OCI-LY3 (cell line): ENCODE results near the gene AP4M1.

Experiments used
- H2AFZ ChIP-seq: fragments of 200-600, 300-600 bp; shearing (Covaris generic); 2 replicates; pipeline ENCODE4 v1.6.0; 2014; ENCODE audit warnings: antibody characterized with exemption, low read depth, low read length
- H3K27ac ChIP-seq: fragments of 200-600, 300-600 bp; sonication (generic); 2 replicates; pipeline ENCODE4 v1.5.1; 2014; ENCODE audit warnings: mild to moderate bottlenecking, low read length, moderate library complexity, mixed read lengths
- H3K27me3 ChIP-seq: fragments of 200-600, 300-600 bp; sonication (generic); 2 replicates; pipeline ENCODE4 v1.6.1; 2014; ENCODE audit warnings: low read depth, low read length, mixed read lengths
- H3K36me3 ChIP-seq: fragments of 200-600, 300-600 bp; sonication (generic); replicated peaks from 2 replicates; pipeline ENCODE3; 2014; ENCODE audit warnings: low read depth, low read length, mixed read lengths
- H3K4me1 ChIP-seq: fragments of 300-600, 200-600 bp; sonication (generic); 2 replicates; pipeline ENCODE4 v1.6.1; 2014; ENCODE audit warnings: low read length, mixed read lengths
- H3K4me2 ChIP-seq: fragments of 200-600, 300-600 bp; sonication (generic); 2 replicates; pipeline ENCODE4 v1.6.1; 2014; ENCODE audit warnings: low read length, mixed read lengths
- H3K4me3 ChIP-seq: fragments of 300-600, 200-600 bp; sonication (generic); 2 replicates; pipeline ENCODE4 v1.5.1; 2014; ENCODE audit warnings: antibody characterized with exemption, mild to moderate bottlenecking, low read length, moderate library complexity
- H3K79me2 ChIP-seq: fragments of 300-600, 200-600 bp; shearing (Covaris generic); 2 replicates; pipeline ENCODE4 v1.6.1; 2014; ENCODE audit warnings: mild to moderate bottlenecking, low read length, mixed read lengths
- H3K9ac ChIP-seq: fragments of 300-600, 200-600 bp; shearing (Covaris generic); 2 replicates; pipeline ENCODE4 v1.6.0; 2014; ENCODE audit warnings: mild to moderate bottlenecking, low read length, moderate library complexity
- H3K9me3 ChIP-seq: fragments of 200-600, 300-600 bp; shearing (Covaris generic); 2 replicates; pipeline ENCODE4 v1.6.1; 2014; ENCODE audit warnings: low read length, mixed read lengths; ENCODE audit not compliant: insufficient read depth
- H4K20me1 ChIP-seq: fragments of 200-600, 300-600 bp; sonication (generic); 2 replicates; pipeline ENCODE4 v1.6.1; 2016; ENCODE audit warnings: low read length, mixed read lengths; ENCODE audit not compliant: insufficient read depth
- CTCF ChIP-seq: fragments of 200-600, 300-600 bp; sonication (generic); IDR thresholded peaks from 2 replicates; pipeline ENCODE4 v1.5.1; 2014; ENCODE audit warnings: antibody characterized with exemption, low read length, low read depth
- EZH2phosphoT487 ChIP-seq: fragments of 200-600 bp; shearing (Covaris generic); IDR thresholded peaks from 2 replicates; pipeline ENCODE4 v1.6.1; 2018; ENCODE audit warnings: antibody characterized with exemption, mixed run types, low read depth

The AP4M1 gene

GRCh38 chr7:100107890-100108289 is 6.4 kb downstream of the AP4M1 start:
- Histone ChIP-seq H3K9ac (no peak overlapping the region), H3K36me3 (peaks cover 31% of the 10 kb centered on the region), H3K79me2 (no peaks in the 10 kb centered on the region), H3K27me3 (no peaks in the 10 kb centered on the region), H3K4me3 (no peak overlapping the region), H4K20me1 (no peaks in the 10 kb centered on the region), H3K4me1 (no peaks in the 10 kb centered on the region), H2AFZ (no peak overlapping the region), H3K4me2 (no peak overlapping the region), H3K27ac (no peak overlapping the region), H3K9me3 (no peaks in the 10 kb centered on the region)
- TF ChIP-seq CTCF (no peak), EZH2phosphoT487 (no peak)

- H3K4me1 ChIP-seq = no peaks in the 10 kb centered on the region
- H3K79me2 ChIP-seq = no peaks in the 10 kb centered on the region
- no peak overlapping the region for H2AFZ ChIP-seq
- H3K9ac ChIP-seq = no peak overlapping the region
- no peaks in the 10 kb centered on the region for H3K9me3 ChIP-seq
- H3K27ac ChIP-seq = no peak overlapping the region
- peaks cover 31% of the 10 kb centered on the region for H3K36me3 ChIP-seq
- no peaks in the 10 kb centered on the region for H3K27me3 ChIP-seq
- H4K20me1 ChIP-seq = no peaks in the 10 kb centered on the region
- no peak overlapping the region for H3K4me2 ChIP-seq
- H3K4me3 ChIP-seq = no peak overlapping the region
- no peak for TF ChIP-seq EZH2phosphoT487
- TF ChIP-seq CTCF = no peak
Observed at GRCh38 chr7:100109521-100110163, 8.2 kb downstream of the AP4M1 start.

- no peaks in the 10 kb centered on the region for H4K20me1 ChIP-seq
- H2AFZ ChIP-seq = no peak overlapping the region
- H3K27me3 ChIP-seq = no peaks in the 10 kb centered on the region
- TF ChIP-seq CTCF (no peak), EZH2phosphoT487 (no peak)
- no peaks in the 10 kb centered on the region for H3K9me3 ChIP-seq
- no peak overlapping the region for H3K9ac ChIP-seq
- H3K79me2 ChIP-seq = no peaks in the 10 kb centered on the region
- peaks cover 27% of the 10 kb centered on the region for H3K36me3 ChIP-seq
- no peak overlapping the region for H3K4me2 ChIP-seq
- no peak overlapping the region for H3K27ac ChIP-seq
- H3K4me3 ChIP-seq = no peak overlapping the region
- no peaks in the 10 kb centered on the region for H3K4me1 ChIP-seq
Observed at GRCh38 chr7:100111156-100111555, 9.7 kb downstream of the AP4M1 start.

- Histone ChIP-seq H3K9me3 (no peaks in the 10 kb centered on the region), H3K9ac (no peak overlapping the region), H3K36me3 (peaks cover 27% of the 10 kb centered on the region), H4K20me1 (no peaks in the 10 kb centered on the region), H2AFZ (no peak overlapping the region), H3K27me3 (no peaks in the 10 kb centered on the region), H3K4me3 (no peak overlapping the region), H3K4me1 (no peaks in the 10 kb centered on the region), H3K27ac (no peak overlapping the region), H3K4me2 (no peak overlapping the region), H3K79me2 (no peaks in the 10 kb centered on the region)
- no peak for TF ChIP-seq EZH2phosphoT487
- no peak for TF ChIP-seq CTCF
Observed at GRCh38 chr7:100111914-100112313, 10.5 kb downstream of the AP4M1 start.
